WI38 (cell line): ENCODE data around the gene TNFRSF8.

ENCODE experiments used
- H3K4me3 ChIP-seq: 2 replicates; pipeline ENCODE4 v1.5.1; 2011; ENCODE audit warnings: low read depth, mild to moderate bottlenecking, control low read depth, low read length
- CTCF ChIP-seq: IDR thresholded peaks from 2 replicates; pipeline ENCODE4 v1.5.1; 2012; ENCODE audit warnings: low read depth, mild to moderate bottlenecking, control low read depth, low read length

The TNFRSF8 gene

GRCh38 chr1:12082988-12083387 lies 19.9 kb downstream of the TNFRSF8 start:
- TF ChIP-seq CTCF: no peak
- no peak overlapping the region for H3K4me3 ChIP-seq

GRCh38 chr1:12083766-12084165 lies 20.7 kb downstream of the TNFRSF8 start:
- no peak overlapping the region for H3K4me3 ChIP-seq
- TF ChIP-seq CTCF: no peak

GRCh38 chr1:12085643-12086260 lies 22.6 kb downstream of the TNFRSF8 start:
- no peak for TF ChIP-seq CTCF

GRCh38 chr1:12087797-12088314 lies 24.8 kb downstream of the TNFRSF8 start:
- no peak for TF ChIP-seq CTCF
- no peak overlapping the region for H3K4me3 ChIP-seq

More at GRCh38 chr1:12085643-12086260, 22.6 kb downstream of the TNFRSF8 start:
- no peak overlapping the region for H3K4me3 ChIP-seq

GRCh38 chr1:12088607-12089006 lies 25.5 kb downstream of the TNFRSF8 start:
- no peak overlapping the region for H3K4me3 ChIP-seq
- no peak for TF ChIP-seq CTCF

GRCh38 chr1:12090326-12090725 lies 27.2 kb downstream of the TNFRSF8 start:
- no peak overlapping the region for H3K4me3 ChIP-seq
- no peak for TF ChIP-seq CTCF

GRCh38 chr1:12091191-12091590 lies 28.1 kb downstream of the TNFRSF8 start:
- TF ChIP-seq CTCF: no peak

More at GRCh38 chr1:12091191-12091590, 28.1 kb downstream of the TNFRSF8 start:
- no peak overlapping the region for H3K4me3 ChIP-seq
